CD4-positive, alpha-beta T cell treated with Interleukin-17A for 4 hours (primary cell): Measurements from ENCODE around the gene RFK.
"Not testable (repeated sequence)": the region's sequence is repeated elsewhere in the genome, so short reads cannot be mapped to it uniquely, and the experiment has no call there.

Experiments
- DNase-seq: peaks from one replicate; pipeline ENCODE4 v3.0.0-alpha.2; 2020; ENCODE audit warnings: mixed read lengths

RFK gene

DNA sequence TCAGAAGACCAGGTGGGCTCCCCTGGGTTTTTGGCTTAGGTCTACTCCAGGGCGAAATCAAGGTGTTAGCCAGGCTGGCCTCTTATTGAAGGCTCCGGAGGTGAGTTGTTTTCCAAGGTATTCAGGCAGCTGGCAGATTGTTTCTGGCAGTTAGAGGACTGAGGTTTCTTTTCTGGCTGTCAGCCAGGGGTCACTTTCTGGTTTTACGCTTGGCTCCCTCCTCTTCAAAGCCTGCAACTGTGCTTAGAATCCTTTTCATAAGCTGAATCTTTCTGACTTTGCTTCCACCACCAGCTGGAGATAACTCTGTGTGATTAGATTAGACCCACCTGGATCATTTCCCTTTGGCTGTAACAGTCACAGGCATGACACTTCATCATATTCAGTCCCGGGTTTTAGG is 24.6 kb downstream of the RFK start:
- DNase-seq = no peak

DNA sequence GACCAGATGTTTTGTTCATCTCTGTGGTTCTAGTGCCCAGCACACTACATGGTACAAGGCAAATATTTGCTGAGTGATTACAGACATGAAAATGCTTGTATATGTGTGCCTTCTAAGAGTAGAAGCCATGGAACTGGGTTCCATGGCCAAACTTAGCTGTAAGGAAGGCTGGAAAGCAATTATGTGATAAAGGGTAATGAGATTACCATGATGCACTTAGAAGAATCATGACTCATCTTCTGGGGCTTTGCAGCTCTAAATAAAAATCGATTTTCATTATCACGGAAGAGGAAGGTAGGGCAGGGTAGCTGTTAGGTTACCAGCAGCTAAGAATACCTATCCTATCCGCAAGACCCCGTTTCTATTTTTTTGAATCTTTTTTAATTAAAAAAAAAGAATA is 28.0 kb downstream of the RFK start:
- no peak for DNase-seq

DNA sequence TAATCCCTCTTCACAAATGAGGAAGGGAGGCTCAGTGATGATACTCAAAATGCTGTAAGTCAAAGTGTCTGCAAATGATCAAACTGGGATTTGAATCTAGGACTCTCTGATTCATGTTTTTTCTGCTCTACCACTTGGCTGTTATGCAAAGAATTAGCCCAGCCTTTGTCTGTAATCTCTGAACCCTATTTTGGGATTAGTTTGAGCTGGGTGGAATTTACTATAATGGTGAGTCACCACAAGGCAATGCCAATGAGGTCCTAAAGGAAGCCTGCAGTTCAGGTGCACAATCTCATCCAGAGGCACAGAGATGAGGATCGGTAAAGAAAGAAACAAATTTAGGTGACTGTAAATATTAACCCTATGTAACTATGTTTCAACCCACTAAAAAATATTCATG is 29.2 kb downstream of the RFK start:
- no peak for DNase-seq

DNA sequence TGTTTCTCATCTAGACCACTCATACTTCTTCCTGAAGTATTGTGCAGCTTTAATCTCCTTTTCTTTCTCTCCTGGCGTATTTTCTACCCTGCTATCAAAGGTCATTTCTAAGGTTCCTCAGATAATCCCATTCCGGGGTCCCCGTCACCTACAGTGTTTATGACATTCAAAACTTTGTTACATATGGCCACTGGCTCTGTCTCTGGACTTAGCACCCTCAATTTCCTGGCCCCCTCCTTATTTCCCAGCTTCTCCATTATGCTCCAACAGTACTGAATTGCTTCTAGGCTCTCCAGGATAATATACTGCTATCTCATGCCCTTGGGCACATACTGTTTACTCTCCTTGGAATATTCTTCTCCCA is 31.2 kb downstream of the RFK start:
- DNase-seq = no peak

DNA sequence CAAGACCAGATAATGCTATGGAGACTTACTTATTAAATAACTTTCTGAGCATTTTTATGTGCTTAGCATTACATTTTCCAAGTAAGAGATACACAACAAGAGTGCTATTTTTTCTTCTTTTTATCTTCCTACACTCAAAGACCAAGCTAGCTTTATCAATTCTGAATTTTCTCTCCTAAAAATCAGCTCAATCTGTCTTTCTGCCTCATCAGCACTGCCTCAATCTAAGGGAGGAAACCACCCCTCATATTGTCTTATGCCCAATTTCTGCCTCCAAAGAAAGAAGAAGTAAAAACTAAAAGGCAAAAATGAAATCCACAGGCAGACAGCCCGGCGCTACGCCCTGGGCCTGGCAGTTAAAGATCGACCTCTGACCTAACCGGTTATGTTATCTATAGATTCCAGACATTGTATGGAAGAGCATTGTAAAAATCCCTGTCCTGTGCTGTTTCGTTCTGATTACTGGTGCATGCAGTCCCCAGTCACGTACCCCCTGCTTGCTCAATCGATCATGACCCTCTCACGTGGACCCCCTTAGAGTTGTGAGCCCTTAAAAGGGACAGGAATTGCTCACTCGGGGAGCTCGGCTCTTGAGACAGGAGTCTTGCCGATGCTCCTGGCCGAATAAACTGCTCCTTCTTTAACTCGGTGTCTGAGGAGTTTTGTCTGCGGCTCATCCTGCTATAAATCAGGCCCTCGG is 31.7 kb downstream of the RFK start:
- DNase-seq = not testable (repeated sequence)

DNA sequence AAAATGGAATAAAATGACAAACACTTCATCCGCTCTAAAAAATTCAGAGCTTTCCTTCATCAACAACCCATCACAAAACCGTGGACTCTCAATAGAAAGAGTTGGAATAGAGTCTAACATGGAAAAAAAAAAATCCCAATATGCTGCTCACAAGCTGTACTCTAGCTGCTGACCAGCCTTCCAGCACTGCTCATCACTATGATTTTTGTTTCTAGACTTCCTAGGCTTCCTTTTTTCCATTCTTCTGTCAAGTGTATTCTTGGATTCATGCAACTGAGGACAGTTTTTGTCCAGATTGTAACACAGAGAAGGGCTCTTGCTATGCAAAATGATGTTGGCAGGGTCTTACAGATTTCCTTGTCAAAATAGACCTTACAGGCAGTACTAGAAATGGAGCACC is 34.5 kb downstream of the RFK start:
- no peak for DNase-seq

DNA sequence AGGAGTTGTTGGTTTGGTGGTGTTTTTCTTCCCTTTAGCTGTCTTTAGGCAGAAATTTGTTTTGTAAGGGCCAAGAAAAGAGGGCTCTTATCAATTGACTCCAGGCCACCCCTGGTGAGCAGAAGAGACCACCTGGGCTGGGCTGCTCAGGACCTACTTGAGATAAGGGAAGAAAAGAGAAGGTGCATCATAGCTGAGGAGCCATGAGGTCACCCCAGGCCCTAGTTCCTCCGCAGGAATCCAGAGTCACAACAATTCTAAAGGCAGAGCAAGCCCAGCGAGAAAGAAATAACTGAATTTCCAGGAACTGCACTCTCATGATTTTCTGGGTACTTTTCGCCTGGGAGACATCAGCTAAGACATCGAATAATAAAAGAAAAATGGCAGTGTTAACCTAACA is 34.9 kb downstream of the RFK start:
- DNase-seq = no peak

DNA sequence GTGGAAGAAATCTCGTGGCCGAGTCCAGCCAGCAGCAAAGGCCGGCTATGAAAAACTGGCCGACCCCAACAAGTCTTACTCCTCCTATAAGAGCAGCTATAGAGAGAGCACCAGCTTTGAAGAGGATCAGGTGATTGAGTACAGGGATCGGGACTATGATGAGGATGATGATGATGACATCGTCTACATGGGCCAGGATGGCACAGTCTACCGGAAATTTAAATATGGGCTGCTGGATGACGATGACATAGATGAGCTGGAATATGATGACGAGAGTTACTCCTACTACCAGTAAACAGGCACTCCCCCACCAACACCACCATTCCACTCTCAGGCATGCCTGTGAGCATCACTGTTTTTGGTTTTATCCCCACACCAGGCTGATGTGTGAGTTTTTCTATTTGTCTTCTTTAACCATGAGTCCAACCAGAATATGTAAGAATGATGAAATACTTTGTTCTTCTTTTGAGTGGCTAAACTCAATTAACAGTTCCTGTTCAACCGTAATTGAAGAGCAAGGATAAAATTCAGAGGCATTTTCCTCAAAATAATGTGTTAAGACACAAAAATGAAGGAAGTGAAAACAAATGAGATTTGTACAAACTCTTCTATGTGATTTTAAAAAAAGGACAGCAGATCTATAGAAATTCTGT is 35.5 kb downstream of the RFK start:
- DNase-seq = no peak

DNA sequence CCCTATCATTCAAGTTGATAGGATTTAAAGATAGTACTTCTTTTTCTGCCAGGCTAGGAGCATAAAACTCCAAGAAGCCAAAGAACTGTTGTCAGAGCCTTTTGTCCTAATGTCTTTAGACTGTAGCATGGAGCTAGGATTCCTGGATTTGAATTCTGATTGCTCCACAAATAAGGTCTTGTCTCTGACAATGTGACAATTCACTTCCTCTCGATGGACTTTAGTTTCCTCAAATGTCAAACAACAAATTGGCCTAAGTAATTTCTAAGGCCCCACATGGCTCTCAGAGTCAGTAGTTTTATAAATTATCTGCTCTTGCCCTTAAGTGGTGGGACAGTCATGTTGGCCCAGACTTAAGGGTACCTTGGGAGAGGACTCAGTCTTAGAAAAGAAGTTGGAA is 36.7 kb downstream of the RFK start:
- DNase-seq = no peak

DNA sequence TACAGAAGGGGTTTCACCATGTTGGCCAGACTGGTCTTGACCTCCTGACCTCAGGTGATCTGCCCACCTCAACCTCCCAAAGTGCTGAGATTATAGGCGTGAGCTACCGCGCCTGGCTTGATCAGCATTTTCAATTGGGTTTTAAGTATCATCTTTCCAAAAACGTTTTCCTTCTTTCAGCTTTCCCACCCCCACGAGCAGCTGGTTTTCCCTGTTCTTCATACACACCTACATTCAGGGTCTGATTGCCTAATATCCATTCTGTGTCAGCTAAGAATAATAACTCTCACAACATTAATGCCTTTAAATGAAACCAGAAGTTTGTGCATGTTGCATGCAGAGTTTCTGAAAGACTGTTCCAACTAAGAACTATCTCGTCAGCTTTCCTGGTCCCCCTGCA is 38.3 kb downstream of the RFK start:
- no peak for DNase-seq

DNA sequence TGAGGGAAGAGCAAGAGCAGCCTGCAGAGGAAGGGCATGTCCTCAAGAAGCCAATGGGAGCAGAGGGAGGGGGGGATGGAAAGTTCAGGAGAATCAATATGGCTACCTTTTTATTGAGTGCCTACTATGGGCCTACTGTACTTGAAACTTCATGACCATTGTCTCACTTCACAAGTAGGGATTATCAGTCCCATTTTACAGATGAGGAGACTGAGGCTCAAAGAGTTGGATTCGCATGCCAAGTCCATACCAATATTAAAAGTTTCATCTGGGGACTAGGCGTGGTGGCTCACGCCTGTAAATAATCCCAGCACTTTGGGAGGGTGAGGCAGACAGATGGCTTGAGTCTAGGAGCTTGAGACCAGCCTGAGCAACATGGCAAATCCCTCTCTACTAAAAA is 40.0 kb downstream of the RFK start:
- no peak for DNase-seq

DNA sequence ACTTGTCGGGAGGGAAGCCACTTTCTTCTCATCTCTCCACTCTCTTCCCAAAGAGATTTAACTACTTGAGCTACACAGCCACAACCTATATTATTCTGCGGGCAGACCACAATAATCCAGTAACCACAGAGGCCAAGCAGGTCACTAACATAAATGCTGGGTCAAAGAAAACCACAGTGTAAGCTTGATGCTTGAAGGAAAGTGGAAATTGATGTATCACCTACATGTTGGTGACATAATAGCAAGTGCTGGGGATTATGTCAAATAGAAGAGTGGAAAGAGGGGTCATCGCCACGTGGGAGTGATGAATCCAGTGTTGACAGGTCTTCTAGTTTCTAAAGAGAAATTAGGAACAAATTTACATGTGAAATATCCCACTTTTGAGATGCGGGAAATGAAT is 40.9 kb downstream of the RFK start:
- DNase-seq = no peak

DNA sequence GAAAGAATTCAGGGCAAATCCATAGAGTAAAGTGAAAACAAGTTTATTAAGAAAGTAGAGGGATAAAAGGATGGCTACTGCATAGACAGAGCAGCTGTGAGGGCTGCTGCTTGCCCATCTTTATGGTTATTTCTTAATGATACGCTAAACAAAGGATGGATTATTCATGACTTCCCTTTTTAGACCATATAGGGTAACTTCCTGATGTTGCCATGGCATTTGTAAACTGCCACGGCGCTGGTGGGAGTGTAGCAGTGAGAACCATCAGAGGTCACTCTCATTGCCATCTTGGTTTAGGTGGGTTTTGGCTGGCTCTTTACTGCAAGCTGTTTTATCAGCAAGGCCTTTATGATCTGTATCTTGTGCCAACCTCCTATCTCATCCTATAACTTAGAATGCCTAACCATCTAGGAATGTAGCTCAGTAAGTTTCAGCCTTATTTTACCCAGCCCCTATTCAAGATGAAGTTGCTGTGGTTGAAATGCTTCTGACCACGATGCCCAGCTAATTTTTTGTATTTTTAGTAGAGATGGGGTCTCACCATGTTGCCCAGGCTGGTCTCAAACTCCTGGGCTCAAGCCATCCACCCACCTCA is 42.1 kb downstream of the RFK start:
- no peak for DNase-seq

DNA sequence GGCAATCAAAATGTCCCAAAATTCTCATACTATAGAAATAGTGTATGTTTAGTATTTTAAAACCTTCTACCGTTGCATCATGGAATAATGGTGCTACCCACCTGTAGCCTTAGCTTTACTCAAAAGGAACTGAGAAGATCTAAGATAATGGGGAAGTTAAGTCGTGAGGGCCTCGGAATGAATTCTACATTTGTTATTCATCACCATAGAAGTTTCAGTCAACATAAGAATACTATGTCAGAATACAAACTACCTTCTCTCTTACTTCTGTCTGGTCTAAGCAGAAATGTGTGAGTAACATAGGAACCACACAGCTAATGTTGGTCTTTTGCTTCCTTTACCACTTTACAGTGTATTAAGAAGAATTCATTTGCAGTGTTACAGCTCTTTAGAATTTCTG is 43.2 kb downstream of the RFK start:
- DNase-seq = no peak

DNA sequence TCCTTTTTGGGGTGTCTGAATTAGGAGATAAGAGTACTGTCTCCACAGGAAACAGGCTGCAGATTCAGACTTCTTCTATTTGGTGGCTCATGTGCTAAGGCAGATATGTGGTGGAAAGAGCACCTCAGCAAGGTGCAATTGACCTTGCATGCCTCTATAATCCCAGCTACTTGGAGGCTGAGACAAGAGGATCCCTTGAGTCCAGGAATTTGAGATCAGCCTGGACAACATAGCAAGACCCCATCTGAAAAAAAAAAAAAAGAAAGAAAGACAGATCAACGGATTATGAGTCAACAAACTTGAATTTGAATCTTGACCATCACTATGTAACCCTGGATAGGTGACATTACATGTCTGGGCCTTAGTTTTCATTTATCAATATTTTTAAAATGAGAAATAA is 44.4 kb downstream of the RFK start:
- no peak for DNase-seq

DNA sequence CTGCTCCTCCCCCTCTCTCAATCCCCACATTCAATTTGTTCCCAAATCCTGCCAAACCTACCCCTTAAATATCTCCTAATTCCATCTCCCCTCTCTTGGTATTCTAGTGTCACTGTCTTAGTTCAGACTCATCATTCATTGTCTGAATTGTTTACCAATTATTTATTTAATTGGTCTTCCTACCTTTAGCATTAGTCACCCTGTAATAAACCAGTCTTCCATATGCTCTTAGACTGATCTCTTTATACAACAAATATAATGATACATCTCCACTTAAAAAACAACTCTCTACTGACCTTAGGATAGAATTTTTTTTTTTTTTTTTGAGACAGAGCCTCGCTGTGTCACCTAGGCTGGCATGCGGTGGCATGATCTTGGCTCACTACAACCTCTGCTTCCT is 51.4 kb downstream of the RFK start:
- DNase-seq = no peak

DNA sequence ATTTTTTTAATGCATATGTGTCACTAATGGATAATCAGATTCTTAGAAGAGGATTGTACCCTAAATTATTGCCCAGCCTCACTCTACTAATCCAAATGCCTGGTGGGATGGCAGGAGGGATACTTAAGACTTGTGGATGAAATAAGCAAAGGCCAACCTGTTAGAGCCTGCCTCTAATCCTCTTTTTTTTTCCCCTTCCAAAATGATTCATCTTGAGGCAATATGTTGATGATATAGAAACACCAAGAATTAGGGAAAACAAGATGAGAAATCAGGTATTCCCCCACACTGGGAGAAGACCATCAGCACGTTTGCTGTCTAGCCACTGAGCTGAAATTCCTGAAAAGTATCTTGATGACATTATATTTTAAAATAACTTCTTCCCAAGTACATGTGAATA is 52.0 kb downstream of the RFK start:
- no peak for DNase-seq

DNA sequence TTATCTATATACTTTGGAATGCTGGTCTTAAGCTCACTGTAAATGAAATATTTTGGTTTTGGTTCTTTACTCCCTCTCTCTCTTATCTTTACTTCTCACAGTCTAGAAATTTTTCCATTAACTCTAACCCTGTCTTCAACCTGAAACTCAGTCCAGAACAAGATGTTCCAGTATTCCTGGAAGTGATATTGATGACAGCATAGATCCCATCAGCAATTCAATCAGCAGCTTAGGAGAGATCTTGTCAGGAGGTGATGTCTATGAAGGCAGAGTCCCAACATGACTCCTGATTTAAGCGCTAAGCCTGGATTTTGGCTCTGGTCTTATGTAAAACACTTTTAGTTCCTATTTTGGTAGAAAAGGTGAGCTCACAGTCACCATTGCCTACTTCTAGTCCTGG is 52.6 kb downstream of the RFK start:
- no peak for DNase-seq

DNA sequence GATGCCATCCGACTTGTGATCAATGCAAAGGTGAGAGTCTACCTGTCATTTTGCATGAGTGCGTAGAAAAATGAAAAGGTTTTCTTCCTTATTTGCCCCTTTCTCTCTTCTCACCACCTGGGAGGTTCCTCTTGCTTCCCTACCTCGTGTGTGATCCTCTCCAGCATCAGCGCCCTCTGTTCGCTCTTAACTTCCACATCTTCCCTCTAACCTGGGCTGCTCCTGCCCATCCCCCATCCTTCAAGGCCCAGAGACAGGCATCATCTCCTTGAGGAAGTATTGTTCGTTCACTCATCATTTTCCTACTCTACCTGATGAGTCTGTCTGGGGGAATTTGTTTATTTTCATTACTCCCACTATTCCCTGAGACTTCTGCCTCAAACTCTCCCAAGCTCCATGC is 55.8 kb downstream of the RFK start:
- DNase-seq = no peak

DNA sequence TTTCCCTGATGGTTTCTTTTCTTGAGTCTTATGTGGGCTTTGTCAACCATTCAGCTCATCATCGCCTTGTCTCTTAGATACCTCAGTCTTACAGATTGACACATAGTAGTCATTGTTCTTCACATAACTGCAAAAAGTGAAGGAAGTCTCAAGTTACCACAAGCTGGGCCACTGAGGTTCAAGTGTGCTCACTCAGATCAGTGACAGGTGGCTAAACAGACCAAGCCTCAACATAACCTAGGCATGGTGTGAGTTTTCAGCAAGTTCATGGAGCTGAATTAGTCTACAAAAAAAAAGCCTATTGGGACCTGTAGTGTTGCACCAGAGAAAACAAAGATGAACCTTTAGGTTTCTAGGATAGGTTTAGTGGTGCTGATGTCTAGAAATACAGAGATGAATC is 58.2 kb downstream of the RFK start:
- no peak for DNase-seq
